Tibial nerve (tissue), 4 donors: ENCODE measurements around the gene MRPL53. TPM values are rescaled to one million over a fixed set of nuclear protein-coding genes. Genes with fewer than 3 reads are reported as not detected.

Experiments used
- DNase-seq, 2 donors: peaks; one replicate each; pipeline ENCODE4 v3.0.0-alpha.2; 2019; ENCODE audit warnings: low spot score in 2 of 2
- H3K27ac ChIP-seq, 4 donors: fragments of 200-600 bp; sonication (generic) in 3 of 4; one replicate each; pipeline ENCODE4 v1.5.1; 2017 to 2019; ENCODE audit warnings: mild to moderate bottlenecking in 1 of 4
- H3K27me3 ChIP-seq, 2 donors: fragments of 200-600 bp; sonication (generic) in 1 of 2; one replicate each; pipeline versions ENCODE4 v1.5.1 to v1.6.0; 2017 to 2019
- H3K36me3 ChIP-seq, 3 donors: fragments of 200-600 bp; sonication (generic); one replicate each; pipeline ENCODE4 v1.5.1; 2018 to 2019
- H3K4me1 ChIP-seq, 4 donors: fragments of 200-600 bp; sonication (generic) in 3 of 4; one replicate each; pipeline ENCODE4 v1.5.1; 2017 to 2019
- H3K4me3 ChIP-seq, 4 donors: fragments of 200-600 bp; sonication (generic) in 3 of 4; one replicate each; pipeline ENCODE4 v1.5.1; 2017 to 2019; ENCODE audit warnings: mild to moderate bottlenecking in 1 of 4, moderate library complexity in 1 of 4
- H3K9me3 ChIP-seq, 4 donors: fragments of 200-600 bp; sonication (generic) in 3 of 4; one replicate each; pipeline ENCODE4 v1.5.1; 2017 to 2019
- CTCF ChIP-seq, 5 experiments: fragments of 200-600 bp in 3 of 5; fragments of 450-650 bp in 2 of 5; sonication (generic) in 3 of 5; IDR thresholded peaks; one replicate each; pipeline ENCODE4 v1.5.1; 2016 to 2019; ENCODE audit warnings: antibody characterized with exemption in 5 of 5, mild to moderate bottlenecking in 3 of 5, moderate library complexity in 2 of 5
- EP300 ChIP-seq, 2 donors: sonication (generic); formaldehyde crosslinking; IDR thresholded peaks; one replicate each; pipeline ENCODE4 v1.6.1; 2017; ENCODE audit warnings: antibody characterized with exemption in 2 of 2, mild to moderate bottlenecking in 1 of 2
- POLR2A ChIP-seq, 2 donors: fragments of 450-650 bp; IDR thresholded peaks; one replicate each; pipeline ENCODE4 v1.6.1; 2017; ENCODE audit warnings: antibody characterized with exemption in 2 of 2, mild to moderate bottlenecking in 2 of 2, moderate library complexity in 2 of 2
- WGBS, 2 donors: methylation state at CpG; one replicate each; pipeline ENCODE4 v1.1.5; 2018; 5-methylcytosine and 5-hydroxymethylcytosine counted together
- total RNA-seq, 4 donors: library from RNA; depleted of rRNA; stranded (reverse); fragments of >200 nt; gene quantifications; one replicate each; pipeline ENCODE4 v1.1.0, GENCODE V29; 2016

The MRPL53 gene
- total RNA-seq, 4 donors from 2014 or later = 15.9 to 86.1 (median 34.4) TPM

- Histone ChIP-seq H3K4me3 (no peak overlapping the region), H3K36me3 (peaks cover 8 to 78% (median 10%) of the 10 kb centered on the region in 3 donors), H3K4me1 (peaks cover 0 to 15% (median 0%) of the 10 kb centered on the region in 4 donors), H3K27ac (no peak overlapping the region), H3K9me3 (no peaks in the 10 kb centered on the region), H3K27me3 (no peaks in the 10 kb centered on the region)
- WGBS, 2 donors = 74% methylated on average over 3 of the region's 3 CpGs
- TF ChIP-seq EP300 (IDR thresholded peaks at IDR 0.05) (no peak), CTCF (IDR thresholded peaks at IDR 0.05) (no peak)
- no peak for DNase-seq
These were observed 44.9 kb downstream of the MRPL53 start for GRCh38 chr2:74427551-74427950.

- TF ChIP-seq EP300 (IDR thresholded peaks at IDR 0.05) (no peak), POLR2A (IDR thresholded peaks at IDR 0.05) (no peak), CTCF (IDR thresholded peaks at IDR 0.05) (no peak)
- H3K36me3 ChIP-seq = peaks cover 5 to 66% (median 8%) of the 10 kb centered on the region in 3 donors
These were observed 46.2 kb downstream of the MRPL53 start for GRCh38 chr2:74426181-74426758.

GRCh38 chr2:74425523-74425922, 47.0 kb downstream of the MRPL53 start:
- H3K4me3 ChIP-seq = no peak overlapping the region
- peaks cover 0 to 20% (median 9%) of the 10 kb centered on the region in 4 donors for H3K4me1 ChIP-seq
- 69 to 75% methylated on average over 7 of the region's 7 CpGs for WGBS, 2 donors
- DNase-seq = no peak
- H3K27me3 ChIP-seq = no peaks in the 10 kb centered on the region
- TF ChIP-seq POLR2A (IDR thresholded peaks at IDR 0.05) = no peak
- TF ChIP-seq CTCF (IDR thresholded peaks at IDR 0.05) = no peak
- no peak for TF ChIP-seq EP300 (IDR thresholded peaks at IDR 0.05)
- peaks cover 5 to 58% (median 8%) of the 10 kb centered on the region in 3 donors for H3K36me3 ChIP-seq
- no peak overlapping the region for H3K27ac ChIP-seq
- H3K9me3 ChIP-seq = no peaks in the 10 kb centered on the region

More at GRCh38 chr2:74426181-74426758, 46.2 kb downstream of the MRPL53 start:
- DNase-seq = no peak
- H3K27ac ChIP-seq = no peak overlapping the region
- no peaks in the 10 kb centered on the region for H3K27me3 ChIP-seq
- no peaks in the 10 kb centered on the region for H3K9me3 ChIP-seq
- WGBS, 2 donors = 61 to 71% methylated on average over 11 to 14 of the region's 14 CpGs
- H3K4me3 ChIP-seq = no peak overlapping the region
- H3K4me1 ChIP-seq = peaks cover 0 to 15% (median 6%) of the 10 kb centered on the region in 4 donors

GRCh38 chr2:74424995-74425406, 47.5 kb downstream of the MRPL53 start:
- no peak overlapping the region for H3K4me3 ChIP-seq
- DNase-seq = no peak
- no peaks in the 10 kb centered on the region for H3K9me3 ChIP-seq
- H3K27ac ChIP-seq = no peak overlapping the region
- peaks cover 5 to 53% (median 8%) of the 10 kb centered on the region in 3 donors for H3K36me3 ChIP-seq
- H3K4me1 ChIP-seq = peaks cover 0 to 23% (median 9%) of the 10 kb centered on the region in 4 donors
- no peaks in the 10 kb centered on the region for H3K27me3 ChIP-seq
- 69 to 77% methylated on average over 5 of the region's 5 CpGs for WGBS, 2 donors
- TF ChIP-seq POLR2A (IDR thresholded peaks at IDR 0.05) = no peak
- TF ChIP-seq CTCF (IDR thresholded peaks at IDR 0.05) = no peak
- no peak for TF ChIP-seq EP300 (IDR thresholded peaks at IDR 0.05)

- Histone ChIP-seq H3K36me3 (peaks cover 5 to 47% (median 8%) of the 10 kb centered on the region in 3 donors), H3K4me1 (peaks cover 0 to 23% (median 9%) of the 10 kb centered on the region in 4 donors), H3K27ac (peak overlapping the region in 2 of 4 donors; percentile 11 to 88), H3K9me3 (no peaks in the 10 kb centered on the region), H3K4me3 (no peak overlapping the region), H3K27me3 (no peaks in the 10 kb centered on the region)
- DNase-seq = no peak
- 64 to 68% methylated on average over 5 of the region's 5 CpGs for WGBS, 2 donors
- no peak for TF ChIP-seq CTCF (IDR thresholded peaks at IDR 0.05)
- no peak for TF ChIP-seq POLR2A (IDR thresholded peaks at IDR 0.05)
- no peak for TF ChIP-seq EP300 (IDR thresholded peaks at IDR 0.05)
These were observed 48.1 kb downstream of the MRPL53 start for GRCh38 chr2:74424139-74424992.
